ENCODE data around the gene ACP7. TPM values are rescaled to one million over a fixed set of nuclear protein-coding genes. Genes with fewer than 3 reads are reported as not detected.

Gene ACP7
- total and polyA plus RNA-seq, 2 donors (not counting 3 experiments of a cell fraction or from before 2014, with no cell fraction given): 0.04 to 0.49 TPM

DNA sequence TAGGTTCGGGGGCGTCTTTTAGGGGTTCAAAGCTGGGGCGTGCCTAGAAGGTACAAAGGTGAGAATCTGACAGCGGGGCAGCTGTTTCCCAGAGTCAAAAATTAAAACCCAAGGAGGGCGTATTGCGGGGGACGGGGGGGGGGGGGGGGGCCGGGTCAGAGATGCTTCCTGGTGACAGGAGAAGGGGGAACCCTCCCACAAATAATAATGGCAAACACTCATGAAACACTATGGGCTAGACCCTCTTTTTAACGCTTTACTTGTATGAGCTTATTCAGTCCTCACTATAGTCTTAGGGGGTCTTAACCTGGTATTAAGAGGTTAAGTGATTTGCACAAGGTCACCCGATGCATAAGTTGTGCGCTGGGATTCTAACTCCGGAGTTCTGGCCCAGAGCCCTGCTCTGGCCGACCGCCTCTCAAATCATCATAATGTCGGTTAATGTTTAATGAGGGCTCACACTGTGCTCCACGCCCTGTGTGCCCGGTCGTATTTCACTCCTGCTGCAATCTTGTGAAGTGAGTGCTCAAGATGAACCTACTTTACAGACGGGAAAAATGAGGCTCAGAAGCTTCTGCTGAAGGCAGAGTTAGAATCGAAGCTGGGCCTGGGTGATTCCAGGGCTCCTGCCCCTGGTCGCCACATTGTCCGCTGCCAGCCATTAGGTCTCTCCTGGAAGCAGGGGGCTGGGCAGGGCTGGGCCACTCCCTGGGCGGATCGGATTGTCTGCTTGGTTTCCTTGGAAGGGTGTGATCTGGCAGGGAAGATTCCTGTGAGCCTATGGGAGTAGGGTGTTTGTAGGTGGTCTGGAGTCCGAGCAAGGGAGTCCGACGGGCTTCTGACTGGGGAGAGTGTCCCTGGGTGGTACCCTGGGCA, 42.4 kb downstream of the ACP7 start:
- H3K79me2 ChIP-seq (ENCODE audit: control insufficient read depth, insufficient read depth, low read length): peaks cover 59% of the 10 kb centered on the region
- no peak overlapping the region for H2AFZ ChIP-seq (ENCODE audit: low read depth, low read length)
- no peaks in the 10 kb centered on the region for H3K27me3 ChIP-seq (ENCODE audit: control insufficient read depth in 2 of 2, insufficient read depth in 2 of 2, low read length in 2 of 2)
- peak overlapping the region; percentile 71 to 97 (median 85) for H3K4me3 ChIP-seq (replicated peaks in 1 of 3; ENCODE audit: insufficient read depth in 1 of 3, low read depth in 1 of 3, low read length in 3 of 3)
- peak; percentile 30 for DNase-seq (ENCODE audit: low read depth, low spot score)
- peak; percentile 77 for FAIRE-seq
- no peaks in the 10 kb centered on the region for H4K20me1 ChIP-seq (replicated peaks; ENCODE audit: control insufficient read depth, extremely low read depth, insufficient read depth, low read length)
- TF ChIP-seq EZH2 (IDR thresholded peaks at IDR 0.05; ENCODE audit: borderline replicate concordance, low read depth, low read length, severe bottlenecking) (no peak), POLR2AphosphoS5 (IDR thresholded peaks at IDR 0.05; ENCODE audit: insufficient read depth, low read depth, low read length) (no peak), POLR2A (IDR thresholded peaks at IDR 0.05; ENCODE audit: low read depth, low read length) (peak; percentile 21), GATA2 (IDR thresholded peaks at IDR 0.05; ENCODE audit: insufficient read depth, insufficient read length, low read depth, low read length) (no peak), FOS (IDR thresholded peaks at IDR 0.05; ENCODE audit: borderline replicate concordance, insufficient read depth, low read length) (no peak)
- TF ChIP-seq, protein P1, sequence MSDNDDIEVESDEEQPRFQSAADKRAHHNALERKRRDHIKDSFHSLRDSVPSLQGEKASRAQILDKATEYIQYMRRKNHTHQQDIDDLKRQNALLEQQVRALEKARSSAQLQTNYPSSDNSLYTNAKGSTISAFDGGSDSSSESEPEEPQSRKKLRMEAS (IDR thresholded peaks at IDR 0.05; ENCODE audit: insufficient read depth, insufficient read length): no peak
- peak overlapping the region; percentile 94 for H3K4me2 ChIP-seq (ENCODE audit: insufficient read depth, low read length)
- no peaks in the 10 kb centered on the region for H3K36me3 ChIP-seq (ENCODE audit: control insufficient read depth in 2 of 2, extremely low read depth in 1 of 2, insufficient read depth in 2 of 2, low read length in 2 of 2)
- CTCF ChIA-PET: interaction anchor here (0.7 to 1.2 kb wide), 4 partner anchors 15 to 136 kb away, joined by 3 to 4 read pairs (median 3); no protein-coding TSS in a partner anchor
- BruUV-seq (replicated peaks): TSS peak; percentile 41
- dilution Hi-C loops (cut with MboI; ENCODE audit: extremely low pct_ligation_motif_present, low sequenced_read_pairs): no loop called here
- no peaks in the 10 kb centered on the region for H3K9me3 ChIP-seq (replicated peaks; ENCODE audit: control insufficient read depth, insufficient read depth, low read length)
- peaks cover 26% of the 10 kb centered on the region for H3K4me1 ChIP-seq (ENCODE audit: control insufficient read depth, extremely low read depth, insufficient read depth, low read length)
- H3K9me1 ChIP-seq (replicated peaks; ENCODE audit: control insufficient read depth, extremely low read depth, insufficient read depth, low read length): no peaks in the 10 kb centered on the region
- peak overlapping the region; percentile 59 for H3K9ac ChIP-seq (replicated peaks; ENCODE audit: extremely low read depth, insufficient read depth, low read length)
- POLR2A ChIA-PET: no interaction called here
- H3K27ac ChIP-seq (ENCODE audit: insufficient read depth, low read depth, low read length): peak overlapping the region; percentile 39
- intact Hi-C loops (cut with micrococcal nuclease): loop anchor here (5.0 to 10.0 kb wide), 2 partner anchors 266 to 408 kb away; partner anchors contain the start of genes EID2B, MED29 and PAF1
